Right hindlimb (tissue), 1 donor: ENCODE measurements around the gene URI1.
A peak's percentile ranks its signal among the peaks of the same experiment; 100 is the strongest.
"Not testable (repeated sequence)": the region's sequence is repeated elsewhere in the genome, so short reads cannot be mapped to it uniquely, and the experiment has no call there.

Source experiments
- DNase-seq: peaks from one replicate; pipeline ENCODE4 v3.0.0-alpha.2; 2018

The URI1 gene

DNA sequence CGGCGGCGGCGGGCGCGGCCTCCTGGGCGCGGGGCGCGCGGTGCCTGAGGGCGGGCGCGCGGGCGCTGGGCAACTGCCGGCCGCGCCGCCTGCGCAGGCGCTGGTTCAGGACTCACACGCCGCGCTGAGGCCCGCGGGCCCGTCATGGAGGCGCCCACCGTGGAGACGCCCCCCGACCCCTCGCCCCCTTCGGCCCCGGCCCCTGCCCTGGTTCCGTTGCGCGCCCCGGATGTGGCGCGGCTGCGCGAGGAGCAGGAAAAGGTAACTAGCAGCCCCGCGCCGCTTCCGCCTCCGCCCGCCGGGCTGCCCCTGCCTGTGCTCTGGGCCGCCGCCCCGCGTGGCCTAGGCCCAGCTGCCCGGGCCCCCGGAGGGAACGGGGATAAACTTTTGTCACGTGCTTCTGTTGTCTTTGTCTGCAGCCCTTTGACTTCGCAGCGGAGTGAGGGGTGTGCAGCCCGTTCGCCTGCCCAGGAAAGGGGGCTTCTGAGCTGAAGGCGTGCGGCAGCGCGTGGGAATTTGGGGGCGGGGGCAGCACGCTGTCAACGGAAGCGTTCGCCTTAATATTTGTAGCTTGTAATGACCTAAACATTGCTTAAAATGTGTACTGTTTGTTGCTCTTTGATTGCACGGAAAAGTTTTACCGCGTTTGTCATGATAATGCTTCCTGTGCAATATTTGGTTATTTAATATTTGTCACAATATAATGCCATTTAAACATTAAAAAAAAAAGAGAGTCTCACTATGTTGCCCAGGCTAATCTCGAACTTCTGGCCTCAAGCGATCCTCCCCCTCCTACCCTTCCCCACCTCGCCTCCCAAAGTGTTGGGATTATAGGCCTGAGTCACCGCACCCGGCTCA, 594 bp downstream of the URI1 start:
- peak; percentile 73 for DNase-seq

- DNase-seq: no peak
Measured at GRCh38 chr19:29943615-29944014, 1.6 kb downstream of the URI1 start.

DNA sequence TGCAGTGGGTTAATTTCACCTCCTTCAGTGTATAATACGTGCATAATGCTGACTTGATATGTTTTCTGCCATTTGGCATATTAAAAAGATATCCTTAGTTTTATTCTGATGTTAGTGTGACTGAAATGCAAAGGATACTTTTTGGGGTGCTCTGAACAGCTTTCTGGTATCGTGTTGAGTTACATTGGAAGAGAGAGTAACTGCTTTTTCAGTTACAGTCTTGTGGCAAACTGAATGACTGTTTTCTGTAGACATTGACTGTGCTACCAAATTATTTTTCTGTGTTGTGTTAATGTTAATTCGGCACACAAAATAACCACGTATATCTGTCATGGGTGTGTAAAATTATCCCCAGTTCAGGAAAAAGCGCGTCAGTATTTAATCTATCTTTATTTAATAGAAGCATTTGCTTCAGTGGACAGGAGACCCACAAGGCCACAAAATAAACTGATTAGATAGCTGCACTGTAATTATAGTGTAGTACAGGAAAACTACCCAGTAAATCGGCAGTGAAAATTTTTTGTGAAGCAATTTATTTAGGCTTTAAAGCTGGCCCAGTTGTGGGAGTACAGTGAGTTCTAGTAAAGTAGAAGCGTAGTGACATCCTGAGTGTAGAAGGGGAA, 2.5 kb downstream of the URI1 start:
- DNase-seq: no peak

DNA sequence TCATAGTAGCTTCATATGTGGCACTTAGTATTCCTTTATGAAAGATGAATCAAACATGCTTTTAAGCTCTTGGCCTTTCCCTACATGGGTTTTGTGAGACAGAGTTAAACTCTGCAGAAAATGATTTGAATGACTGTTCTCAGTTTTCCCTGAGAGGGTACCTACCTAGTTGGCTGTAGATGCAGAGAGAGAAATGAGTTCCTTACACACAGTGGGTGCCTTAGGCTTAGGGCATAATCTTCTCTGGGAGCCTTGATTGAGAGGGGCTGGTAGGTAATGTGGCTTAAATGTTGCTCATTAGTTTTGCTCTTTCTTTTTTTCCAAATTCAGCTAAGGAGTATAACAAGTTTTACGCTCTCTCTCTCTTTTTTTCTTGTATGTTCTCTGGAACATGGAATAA, 3.0 kb downstream of the URI1 start:
- no peak for DNase-seq

DNA sequence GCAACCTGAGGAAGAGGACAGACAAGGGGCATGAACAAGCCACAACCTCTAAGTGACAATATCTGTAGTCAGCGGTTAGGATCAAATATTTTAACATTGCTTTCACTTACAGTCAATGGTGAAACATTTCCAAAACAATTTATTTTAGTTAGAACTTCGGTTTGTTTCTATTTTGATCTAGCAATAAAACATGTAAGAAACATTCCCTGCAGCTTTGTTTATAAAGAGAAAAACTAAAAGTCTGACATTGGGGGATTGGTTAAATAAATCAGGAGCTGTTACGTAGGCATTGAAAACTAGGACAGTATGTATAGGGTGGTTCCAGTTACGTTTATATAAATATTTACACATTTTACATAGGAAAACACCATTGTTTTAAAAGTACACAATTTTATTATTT, 3.4 kb downstream of the URI1 start:
- no peak for DNase-seq

- DNase-seq: no peak
Measured at GRCh38 chr19:29946645-29947044, 4.6 kb downstream of the URI1 start.

GRCh38 chr19:29947871-29948270, 5.8 kb downstream of the URI1 start:
- no peak for DNase-seq

- not testable (repeated sequence) for DNase-seq
Measured at GRCh38 chr19:29948759-29949470, 6.9 kb downstream of the URI1 start.

- DNase-seq: no peak
Measured at GRCh38 chr19:29952177-29952576, 10.1 kb downstream of the URI1 start.

- DNase-seq: no peak
Measured at GRCh38 chr19:29952646-29953045, 10.6 kb downstream of the URI1 start.

DNA sequence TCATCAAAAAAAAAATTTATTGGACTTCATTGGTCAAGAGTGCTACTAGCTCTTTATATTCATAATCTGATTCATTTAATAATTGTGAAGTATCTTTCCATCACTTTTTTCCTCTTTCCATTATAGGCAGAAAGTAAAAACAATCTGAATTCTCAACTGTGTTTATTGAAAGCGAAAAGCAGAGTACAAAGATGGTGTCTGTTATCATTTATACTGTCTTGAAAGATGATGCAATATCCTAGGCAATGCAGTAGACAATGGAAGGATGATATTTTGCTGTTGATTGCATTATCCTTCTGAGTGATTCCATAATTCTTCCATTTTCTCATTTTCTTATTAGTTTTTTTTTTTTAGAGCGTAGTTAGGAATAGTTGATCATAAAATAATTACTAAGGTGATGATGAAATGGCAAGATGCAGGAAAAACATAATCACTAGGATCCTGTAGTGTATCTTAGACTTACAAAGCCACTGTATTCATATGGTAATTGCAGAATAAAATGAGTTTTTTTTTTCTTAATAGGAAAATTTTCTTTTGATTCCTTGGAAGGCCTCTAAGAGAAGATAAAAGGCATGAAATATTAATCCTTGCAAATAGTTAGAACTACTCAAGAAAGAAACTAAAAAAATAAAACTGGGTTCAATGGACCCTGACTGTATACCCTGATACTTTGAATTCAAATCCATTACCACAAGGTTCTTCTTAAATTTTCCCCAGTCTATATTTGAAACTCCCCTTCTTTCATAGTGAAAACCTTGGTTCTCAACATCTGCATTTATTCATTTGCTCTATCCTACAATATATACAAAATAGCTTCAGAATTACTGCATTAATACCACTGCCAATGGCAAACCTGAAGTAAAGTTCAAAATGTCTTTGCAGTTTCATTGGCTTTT, 11.6 kb downstream of the URI1 start:
- DNase-seq: no peak

DNA sequence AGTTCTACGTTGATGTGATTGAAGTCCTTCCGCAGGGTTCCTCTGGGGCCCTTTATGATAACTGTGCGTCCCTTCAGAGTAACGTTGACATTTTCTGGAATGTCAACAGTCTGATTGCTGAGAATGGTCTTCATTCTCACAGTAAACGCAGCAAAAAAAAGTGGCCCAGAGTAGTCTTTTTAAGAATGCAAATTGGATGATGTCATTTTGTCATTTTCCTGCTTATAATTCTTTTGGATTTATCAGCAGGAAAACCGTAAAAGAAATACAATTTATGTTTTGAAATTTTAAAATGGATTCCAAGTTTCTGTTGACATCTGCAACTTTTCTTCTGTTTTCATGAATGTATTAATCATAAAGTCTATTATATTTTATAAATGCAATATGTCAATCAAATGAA, 14.8 kb downstream of the URI1 start:
- DNase-seq: no peak

DNA sequence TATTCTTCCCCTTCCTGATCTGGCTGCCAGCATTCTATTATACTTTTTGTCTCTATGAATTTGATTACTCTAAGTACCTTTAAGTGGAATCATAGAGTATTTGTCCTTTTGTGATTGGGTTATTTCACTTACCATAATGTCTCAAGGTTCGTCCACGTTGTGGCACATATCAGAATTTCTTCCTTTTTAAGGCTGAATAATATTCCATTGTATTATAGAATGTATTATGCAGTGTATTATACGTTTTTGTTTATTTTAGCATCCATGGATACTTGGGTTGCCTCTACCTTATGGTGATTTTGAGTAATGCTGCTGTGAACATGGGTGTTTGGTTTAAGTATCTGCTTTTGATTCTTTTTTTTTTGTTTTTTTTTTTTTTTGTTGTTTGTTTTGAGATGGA, 19.3 kb downstream of the URI1 start:
- no peak for DNase-seq

- DNase-seq: no peak
Measured at GRCh38 chr19:29962793-29963192, 20.8 kb downstream of the URI1 start.

DNA sequence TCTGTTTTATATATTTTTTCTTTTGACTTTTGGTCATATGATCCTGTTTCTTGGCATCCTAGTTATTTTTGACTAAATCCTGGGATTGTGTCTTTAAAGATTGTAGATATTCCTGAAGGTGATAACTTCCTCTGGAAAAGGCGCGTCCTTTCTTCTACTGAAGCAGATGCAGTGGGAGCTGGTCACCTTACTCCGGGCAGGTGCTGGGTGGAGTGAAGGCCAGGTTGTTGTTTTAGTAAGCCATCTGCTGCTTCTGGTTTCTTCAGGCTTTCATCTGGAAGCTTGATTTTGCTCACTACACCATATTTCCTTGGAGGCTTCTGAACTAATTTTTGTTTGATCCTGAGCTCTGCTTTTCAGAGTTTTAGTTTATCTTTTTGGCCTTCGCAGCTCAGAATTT, 21.5 kb downstream of the URI1 start:
- DNase-seq: no peak

DNA sequence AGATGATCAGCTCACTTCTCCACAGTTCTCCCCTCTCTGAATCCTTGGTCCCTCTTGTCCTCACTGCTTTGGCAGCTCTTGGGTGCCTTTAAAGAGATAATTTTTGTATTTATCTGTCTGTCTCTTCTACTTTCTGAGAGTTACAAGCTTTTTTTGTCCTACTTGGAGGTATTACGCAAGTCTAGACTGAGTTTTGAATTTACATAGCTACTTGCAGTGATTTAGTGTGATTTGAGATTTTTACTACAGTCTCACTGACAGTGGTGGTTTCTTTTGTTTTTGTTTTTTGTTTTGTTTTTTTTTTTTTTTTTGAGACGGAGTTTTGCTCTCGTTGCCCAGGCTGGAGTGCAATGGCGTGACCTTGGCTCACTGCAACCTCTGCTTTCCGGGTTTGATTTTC, 22.1 kb downstream of the URI1 start:
- DNase-seq: no peak

GRCh38 chr19:29965492-29965891, 23.5 kb downstream of the URI1 start:
- DNase-seq: no peak

GRCh38 chr19:29966142-29966541, 24.1 kb downstream of the URI1 start:
- DNase-seq: not testable (repeated sequence)

GRCh38 chr19:29966588-29967249, 24.7 kb downstream of the URI1 start:
- DNase-seq: no peak

DNA sequence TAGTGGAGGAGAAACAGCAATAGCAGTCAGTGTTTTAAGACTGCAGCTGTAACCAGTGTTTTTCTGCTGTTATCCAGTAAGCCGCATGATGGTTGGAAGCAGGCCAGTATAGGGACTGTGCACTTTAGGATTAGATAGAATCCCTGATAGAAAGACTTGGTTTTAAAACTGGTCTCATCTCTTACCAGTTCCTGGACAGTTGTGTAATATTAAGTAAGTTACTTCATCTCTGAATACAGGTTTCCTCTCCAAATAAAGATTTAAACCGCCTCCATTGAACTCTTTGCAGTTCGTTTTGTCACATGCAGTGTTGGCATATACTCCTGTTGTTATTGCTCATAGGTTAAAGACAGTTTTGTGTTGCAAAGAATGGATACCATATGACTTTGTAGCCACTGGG, 25.6 kb downstream of the URI1 start:
- DNase-seq: no peak

DNA sequence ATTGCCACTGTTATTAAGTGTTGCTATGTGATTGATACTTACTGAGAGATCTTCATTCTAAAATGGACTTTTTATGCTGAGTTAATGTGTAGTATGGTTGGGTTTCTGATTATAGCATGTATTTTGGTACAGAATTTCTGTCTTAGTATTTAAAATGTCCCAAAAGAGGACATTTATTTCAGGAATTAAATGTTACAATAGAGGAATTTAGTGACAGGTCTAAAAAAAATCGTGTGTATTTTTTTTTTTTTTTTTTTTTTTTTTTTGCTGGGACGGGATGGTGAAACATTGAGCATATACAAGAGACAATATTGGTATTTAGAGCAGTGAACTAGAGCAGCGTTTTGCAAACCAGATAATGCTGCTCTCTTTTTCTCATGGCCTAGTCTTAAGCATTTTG, 27.9 kb downstream of the URI1 start:
- DNase-seq: no peak

DNA sequence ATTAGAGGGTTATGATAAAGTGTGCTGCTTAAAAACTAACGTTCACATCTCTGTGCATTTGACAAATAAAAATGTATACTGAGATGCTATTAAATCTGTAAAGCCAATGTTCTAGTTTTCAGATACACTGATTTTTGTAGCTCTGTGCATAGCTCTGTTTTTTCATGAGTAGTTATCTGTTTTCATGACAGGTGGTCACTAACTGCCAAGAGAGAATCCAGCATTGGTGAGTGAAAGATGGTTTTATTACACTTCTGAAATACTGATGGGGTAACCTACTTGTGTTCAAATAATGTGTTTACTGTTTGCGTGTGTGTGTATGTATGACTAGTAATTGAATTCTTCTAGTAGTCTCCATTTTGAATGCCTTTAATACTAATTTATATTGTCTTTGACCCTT, 29.0 kb downstream of the URI1 start:
- no peak for DNase-seq
